Spleen (tissue), 11 donors: ENCODE measurements around the gene CASR. TPM values are rescaled to one million over a fixed set of nuclear protein-coding genes. Genes with fewer than 3 reads are reported as not detected.
"Not testable (repeated sequence)": the region's sequence is repeated elsewhere in the genome, so short reads cannot be mapped to it uniquely, and the experiment has no call there.

Experiments used
- DNase-seq: peaks from one replicate; pipeline ENCODE4 v3.0.0-alpha.2; 2020
- H3K27ac ChIP-seq, 8 donors: fragments of 200-600 bp; sonication (generic) in 7 of 8; 1 replicate in 4 of 8; 2 replicates in 4 of 8; pipeline versions ENCODE4 v1.5.0 to v1.8.0; 2016 to 2021; ENCODE audit warnings: inconsistent platforms in 4 of 8, mild to moderate bottlenecking in 4 of 8, moderate library complexity in 1 of 8
- H3K27me3 ChIP-seq, 7 donors: fragments of 200-600 bp; sonication (generic) in 6 of 7; replicated peaks in 1 of 7; 1 replicate in 4 of 7; 2 replicates in 3 of 7; pipeline versions ENCODE4 v1.5.0 to v1.8.0; 2016 to 2021; ENCODE audit warnings: inconsistent platforms in 3 of 7, mild to moderate bottlenecking in 1 of 7
- H3K36me3 ChIP-seq, 6 donors: fragments of 200-600 bp; sonication (generic) in 5 of 6; 1 replicate in 4 of 6; 2 replicates in 2 of 6; pipeline versions ENCODE4 v1.5.0 to v1.8.0; 2016 to 2021; ENCODE audit warnings: inconsistent platforms in 2 of 6
- H3K4me1 ChIP-seq, 6 donors: fragments of 200-600 bp; sonication (generic) in 5 of 6; 1 replicate in 3 of 6; 2 replicates in 3 of 6; pipeline versions ENCODE4 v1.5.0 to v1.8.0; 2016 to 2021; ENCODE audit warnings: inconsistent platforms in 3 of 6
- H3K4me3 ChIP-seq, 8 donors: fragments of 200-600 bp; sonication (generic) in 7 of 8; 1 replicate in 4 of 8; 2 replicates in 4 of 8; pipeline versions ENCODE4 v1.5.0 to v1.8.0; 2016 to 2021; ENCODE audit warnings: inconsistent platforms in 4 of 8, mild to moderate bottlenecking in 4 of 8, moderate library complexity in 2 of 8
- H3K9me3 ChIP-seq, 8 donors: fragments of 200-600 bp; sonication (generic) in 7 of 8; 1 replicate in 4 of 8; 2 replicates in 4 of 8; pipeline versions ENCODE4 v1.5.0 to v1.8.0; 2016 to 2021; ENCODE audit warnings: inconsistent platforms in 4 of 8
- CTCF ChIP-seq, 11 experiments: fragments of 200-600 bp in 7 of 11; fragments of 450-650 bp in 4 of 11; sonication (generic) in 4 of 11; IDR thresholded peaks in 8 of 11; conservative IDR thresholded peaks in 3 of 11; 1 replicate in 7 of 11; 2 replicates in 4 of 11; pipeline versions ENCODE4 v1.4.0 to v1.8.0; 2016 to 2021; ENCODE audit warnings: antibody characterized with exemption in 11 of 11, inconsistent platforms in 4 of 11, mild to moderate bottlenecking in 1 of 11
- POLR2A ChIP-seq, 3 donors: fragments of 450-650 bp; IDR thresholded peaks; one replicate each; pipeline ENCODE4 v1.5.1; 2017; ENCODE audit warnings: antibody characterized with exemption in 3 of 3, mild to moderate bottlenecking in 1 of 3
- POLR2AphosphoS5 ChIP-seq, 3 donors: sonication (generic); formaldehyde crosslinking; IDR thresholded peaks; one replicate each; pipeline ENCODE4 v1.5.1; 2017; ENCODE audit warnings: antibody characterized with exemption in 3 of 3
- WGBS, 5 donors: extraction: QIAGEN DNeasy Blood & Tissue Kit in 3 of 5; methylation state at CpG; one replicate each; pipeline versions ENCODE4 v1.1.5 to v1.1.7; 2013 to 2018; 5-methylcytosine and 5-hydroxymethylcytosine counted together
- intact Hi-C: fragments of 100-400 bp; cut with DNase I; formaldehyde crosslinking; loops from one replicate; pipeline ENCODE4 v1.15.0; 2023; ENCODE audit warnings: low total_unique reads
- polyA plus RNA-seq, 3 donors: library from polyadenylated mRNA; stranded (reverse); fragments of 200-250 nt; gene quantifications; one replicate each; pipeline ENCODE4 v1.2.1, GENCODE V29; 2013
- total RNA-seq, 7 donors: library from RNA; depleted of rRNA in 3 of 7; stranded (reverse); fragments of >200 nt in 3 of 7; fragmentation: NEBNext Ultra II Directional in 4 of 7; extraction: Animal tissue kit (Norgen Biotek cat#: 25700) in 4 of 7; gene quantifications; one replicate each; pipeline versions ENCODE4 v1.1.0 to v1.2.1, GENCODE V29; 2016 to 2021
- donor health status: healthy with polysubstance abuse.
- donor health status: DM: no; HTN: no; CAD: no; lungs with moderate emphysema.
- donor health status: DM: no; HTN: no; CAD: no.
- donor health status: Bipolar disorder and iron deficiency.
- donor health status: healthy.
- donor health status: DM: no; HTN: no; CAD: no.
- donor health status: DM: yes; HTN: yes; CAD: no.

Gene CASR
- total and polyA plus RNA-seq, 10 donors: 0.08 to 4.3 (median 0.23) TPM

- Histone ChIP-seq H3K4me1 (no peaks in the 10 kb centered on the region), H3K9me3 (peaks cover 8 to 44% (median 36%) of the 10 kb centered on the region in 8 donors), H3K27ac (no peak overlapping the region), H3K27me3 (no peaks in the 10 kb centered on the region), H3K36me3 (no peaks in the 10 kb centered on the region), H3K4me3 (no peak overlapping the region)
- DNase-seq: no peak
- 75 to 89% (median 85%) methylated on average over 2 of the region's 2 CpGs for WGBS, 5 donors
- TF ChIP-seq POLR2AphosphoS5 (IDR thresholded peaks at IDR 0.05) (no peak), POLR2A (IDR thresholded peaks at IDR 0.05) (no peak), CTCF (IDR thresholded peaks at IDR 0.05 in 8 of 11, conservative IDR thresholded peaks at IDR 0.05 in 3 of 11) (no peak)
- intact Hi-C loops: no loop called here
Measured at GRCh38 chr3:122151480-122151879, 32.0 kb upstream of the CASR start.

GRCh38 chr3:122164983-122165382 is 18.5 kb upstream of the CASR start:
- H3K4me3 ChIP-seq, H3K27ac ChIP-seq, H3K36me3 ChIP-seq, intact Hi-C loops, H3K27me3 ChIP-seq, DNase-seq, H3K4me1 ChIP-seq: not testable (repeated sequence)
- H3K9me3 ChIP-seq: peaks cover 0 to 24% (median 0%) of the 10 kb centered on the region in 8 donors
- 90 to 100% (median 95%) methylated on average over 4 to 23 of the region's 31 CpGs; no CpG with 5 or more reads in 2 of the 5 donors for WGBS, 5 donors

GRCh38 chr3:122167630-122168029 is 15.8 kb upstream of the CASR start:
- no peak for DNase-seq
- Histone ChIP-seq H3K36me3 (no peaks in the 10 kb centered on the region), H3K27ac (no peak overlapping the region), H3K4me1 (no peaks in the 10 kb centered on the region), H3K27me3 (no peaks in the 10 kb centered on the region), H3K4me3 (no peak overlapping the region), H3K9me3 (peaks cover 0 to 15% (median under 1%) of the 10 kb centered on the region in 8 donors)
- no peak for TF ChIP-seq POLR2AphosphoS5 (IDR thresholded peaks at IDR 0.05)
- TF ChIP-seq CTCF (IDR thresholded peaks at IDR 0.05 in 8 of 11, conservative IDR thresholded peaks at IDR 0.05 in 3 of 11): no peak
- no peak for TF ChIP-seq POLR2A (IDR thresholded peaks at IDR 0.05)
- intact Hi-C loops: no loop called here

GRCh38 chr3:122168044-122168443 is 15.4 kb upstream of the CASR start:
- Histone ChIP-seq H3K4me3 (no peak overlapping the region), H3K36me3 (no peaks in the 10 kb centered on the region), H3K9me3 (peaks cover 0 to 20% (median 5%) of the 10 kb centered on the region in 8 donors), H3K4me1 (no peaks in the 10 kb centered on the region), H3K27ac (no peak overlapping the region), H3K27me3 (no peaks in the 10 kb centered on the region)
- 72 to 92% (median 88%) methylated on average over 3 of the region's 3 CpGs for WGBS, 5 donors
- TF ChIP-seq CTCF (IDR thresholded peaks at IDR 0.05 in 8 of 11, conservative IDR thresholded peaks at IDR 0.05 in 3 of 11) (no peak), POLR2A (IDR thresholded peaks at IDR 0.05) (no peak), POLR2AphosphoS5 (IDR thresholded peaks at IDR 0.05) (no peak)
- DNase-seq: no peak
- intact Hi-C loops: no loop called here

GRCh38 chr3:122169911-122170310 is 13.6 kb upstream of the CASR start:
- DNase-seq: no peak
- H3K27me3 ChIP-seq: no peaks in the 10 kb centered on the region
- H3K4me1 ChIP-seq: no peaks in the 10 kb centered on the region
- H3K9me3 ChIP-seq: peaks cover 0 to 29% (median 11%) of the 10 kb centered on the region in 8 donors
- no peak overlapping the region for H3K27ac ChIP-seq
- no peaks in the 10 kb centered on the region for H3K36me3 ChIP-seq
- TF ChIP-seq CTCF (IDR thresholded peaks at IDR 0.05 in 8 of 11, conservative IDR thresholded peaks at IDR 0.05 in 3 of 11) (no peak), POLR2A (IDR thresholded peaks at IDR 0.05) (no peak), POLR2AphosphoS5 (IDR thresholded peaks at IDR 0.05) (no peak)
- H3K4me3 ChIP-seq: no peak overlapping the region
- 71 to 92% (median 86%) methylated on average over 3 of the region's 3 CpGs for WGBS, 5 donors
- intact Hi-C loops: no loop called here

- H3K36me3 ChIP-seq, DNase-seq, H3K4me1 ChIP-seq, H3K4me3 ChIP-seq, H3K27ac ChIP-seq, H3K27me3 ChIP-seq, intact Hi-C loops: not testable (repeated sequence)
- peaks cover 0 to 29% (median 11%) of the 10 kb centered on the region in 8 donors for H3K9me3 ChIP-seq
- WGBS, 5 donors: 82 to 97% (median 91%) methylated on average over 2 of the region's 2 CpGs
Measured at GRCh38 chr3:122171361-122171760, 12.1 kb upstream of the CASR start.
